Osteocyte (in vitro differentiated cells): ENCODE data around the gene CD2. TPM values are rescaled to one million over a fixed set of nuclear protein-coding genes. Genes with fewer than 3 reads are reported as not detected.

Experiments
- DNase-seq: peaks from one replicate; pipeline ENCODE4 v3.0.0; 2021; ENCODE audit warnings: mixed read lengths; ENCODE audit not compliant: unreplicated experiment; ENCODE audit errors: extremely low spot score
- H3K27ac Mint-ChIP-seq: one replicate; pipeline ENCODE4 v1.8.0; 2021; ENCODE audit warnings: mild to moderate bottlenecking, mixed read lengths; ENCODE audit not compliant: unreplicated experiment
- H3K27me3 Mint-ChIP-seq: one replicate; pipeline ENCODE4 v1.8.0; 2021; ENCODE audit warnings: mixed read lengths; ENCODE audit not compliant: unreplicated experiment
- H3K36me3 Mint-ChIP-seq: one replicate; pipeline ENCODE4 v1.8.0; 2021; ENCODE audit warnings: mixed read lengths; ENCODE audit not compliant: unreplicated experiment
- H3K4me1 Mint-ChIP-seq: one replicate; pipeline ENCODE4 v1.8.0; 2021; ENCODE audit warnings: mixed read lengths; ENCODE audit not compliant: unreplicated experiment
- H3K4me3 Mint-ChIP-seq: one replicate; pipeline ENCODE4 v1.8.0; 2021; ENCODE audit warnings: mild to moderate bottlenecking, moderate library complexity, mixed read lengths; ENCODE audit not compliant: unreplicated experiment
- H3K9me3 Mint-ChIP-seq: one replicate; pipeline ENCODE4 v1.8.0; 2021; ENCODE audit warnings: mixed read lengths; ENCODE audit not compliant: unreplicated experiment
- total RNA-seq: library from RNA; stranded (reverse); gene quantifications from 2 replicates; pipeline ENCODE4 v1.2.1, GENCODE V29; 2021
- TF ChIP-seq, protein P1 (sequence below): fragments of 200-600 bp; sonication (generic); IDR thresholded peaks from 2 replicates; pipeline ENCODE4 v1.5.0; 2021; ENCODE audit warnings: antibody characterized with exemption, mild to moderate bottlenecking, moderate library complexity

CD2 gene
- total RNA-seq, 1 donor from 2014 or later, result not detected

DNA sequence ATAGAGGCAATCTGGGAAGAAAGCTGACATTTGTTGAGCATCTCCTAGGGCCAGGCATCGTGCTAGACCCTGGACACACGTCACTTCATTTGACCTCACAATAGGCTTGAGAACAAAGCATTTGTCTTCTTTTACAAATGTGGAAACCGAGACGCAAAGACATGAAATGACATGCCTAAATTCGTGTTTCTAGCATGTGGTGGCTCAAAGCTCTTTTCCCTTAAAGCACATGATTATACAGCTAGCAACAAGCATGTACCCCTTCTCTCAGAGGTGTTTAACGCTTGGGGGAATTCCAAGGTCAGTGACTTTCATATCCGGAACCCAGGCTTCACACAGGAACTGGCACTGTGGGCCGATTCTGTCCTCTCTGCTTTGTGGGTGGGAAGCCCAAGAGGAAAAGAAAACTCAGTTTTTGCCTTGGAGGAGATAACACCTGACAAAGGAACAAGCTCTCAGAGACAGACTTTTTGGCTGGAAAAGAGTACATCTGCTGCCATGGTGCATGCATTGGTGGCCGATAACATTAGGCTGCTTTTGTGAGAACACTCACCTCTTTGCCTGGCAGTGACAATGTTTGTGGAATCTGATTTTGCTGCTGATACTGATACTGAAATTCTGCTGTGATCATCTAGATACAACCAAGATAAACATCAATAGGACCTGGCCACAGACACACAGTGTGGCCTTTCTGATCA, 15.4 kb upstream of the CD2 start:
- DNase-seq, result no peak
- TF ChIP-seq, protein P1, sequence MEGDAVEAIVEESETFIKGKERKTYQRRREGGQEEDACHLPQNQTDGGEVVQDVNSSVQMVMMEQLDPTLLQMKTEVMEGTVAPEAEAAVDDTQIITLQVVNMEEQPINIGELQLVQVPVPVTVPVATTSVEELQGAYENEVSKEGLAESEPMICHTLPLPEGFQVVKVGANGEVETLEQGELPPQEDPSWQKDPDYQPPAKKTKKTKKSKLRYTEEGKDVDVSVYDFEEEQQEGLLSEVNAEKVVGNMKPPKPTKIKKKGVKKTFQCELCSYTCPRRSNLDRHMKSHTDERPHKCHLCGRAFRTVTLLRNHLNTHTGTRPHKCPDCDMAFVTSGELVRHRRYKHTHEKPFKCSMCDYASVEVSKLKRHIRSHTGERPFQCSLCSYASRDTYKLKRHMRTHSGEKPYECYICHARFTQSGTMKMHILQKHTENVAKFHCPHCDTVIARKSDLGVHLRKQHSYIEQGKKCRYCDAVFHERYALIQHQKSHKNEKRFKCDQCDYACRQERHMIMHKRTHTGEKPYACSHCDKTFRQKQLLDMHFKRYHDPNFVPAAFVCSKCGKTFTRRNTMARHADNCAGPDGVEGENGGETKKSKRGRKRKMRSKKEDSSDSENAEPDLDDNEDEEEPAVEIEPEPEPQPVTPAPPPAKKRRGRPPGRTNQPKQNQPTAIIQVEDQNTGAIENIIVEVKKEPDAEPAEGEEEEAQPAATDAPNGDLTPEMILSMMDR, result no peak
- Mint-ChIP-seq H3K36me3 (no peaks in the 10 kb centered on the region), H3K4me3 (no peak overlapping the region), H3K27ac (no peak overlapping the region), H3K4me1 (no peaks in the 10 kb centered on the region), H3K27me3 (no peaks in the 10 kb centered on the region), H3K9me3 (peaks cover 8% of the 10 kb centered on the region)

DNA sequence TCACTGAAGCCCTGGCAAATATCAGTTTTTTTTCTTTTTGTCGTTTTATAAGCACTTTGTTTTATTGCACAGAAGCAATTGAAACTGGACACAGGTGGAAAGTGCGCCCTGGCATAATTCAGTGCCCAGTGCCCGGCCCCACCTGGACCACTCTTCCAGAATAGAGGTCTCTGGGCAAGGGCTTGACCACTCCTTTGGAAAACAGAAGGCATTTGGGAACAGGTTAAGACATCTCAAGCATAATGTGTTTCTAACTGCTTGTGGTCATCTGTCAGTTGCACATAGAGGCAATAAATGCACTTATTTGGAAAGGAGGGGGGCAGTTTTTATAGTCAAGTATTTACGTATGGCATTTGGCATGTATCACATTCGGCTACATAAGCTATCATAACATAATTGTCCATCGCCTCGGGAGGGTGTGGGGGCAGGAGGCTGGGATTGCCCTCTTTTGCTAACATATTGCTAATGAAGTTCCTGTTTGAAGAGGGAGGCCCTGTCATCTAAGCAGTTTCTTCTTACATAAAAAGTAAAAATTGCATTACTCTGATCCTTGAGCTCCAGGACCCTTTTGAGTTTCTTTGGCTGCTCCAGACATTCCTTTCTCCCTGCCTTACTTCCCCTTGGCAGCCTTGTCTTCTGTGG, 14.7 kb upstream of the CD2 start:
- Mint-ChIP-seq H3K27ac (no peak overlapping the region), H3K9me3 (peaks cover 9% of the 10 kb centered on the region), H3K4me1 (no peaks in the 10 kb centered on the region), H3K27me3 (no peaks in the 10 kb centered on the region), H3K4me3 (no peak overlapping the region), H3K36me3 (no peaks in the 10 kb centered on the region)
- TF ChIP-seq, protein P1, result no peak
- DNase-seq, result no peak

DNA sequence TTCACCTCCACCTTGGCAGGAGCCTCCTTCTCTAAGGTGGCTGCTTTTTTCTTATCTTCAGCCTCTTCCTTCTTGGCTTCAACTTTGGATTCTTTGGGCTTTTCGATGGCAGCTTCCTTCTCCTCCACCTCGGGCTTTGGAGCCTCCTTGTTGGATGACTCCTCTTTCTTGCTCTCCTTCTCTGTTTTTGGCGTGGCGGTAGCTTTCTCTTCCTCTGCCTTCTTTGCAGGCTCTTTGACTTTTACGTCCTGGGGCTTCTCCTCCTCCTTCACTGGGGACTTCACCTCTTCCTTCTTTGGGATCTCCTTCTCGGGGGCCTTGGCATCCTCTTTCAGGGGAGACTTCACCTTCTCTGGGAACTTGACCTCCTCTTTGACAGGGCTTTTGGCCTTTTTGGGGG, 13.9 kb upstream of the CD2 start:
- H3K9me3 Mint-ChIP-seq, result peaks cover 17% of the 10 kb centered on the region
- no peaks in the 10 kb centered on the region for H3K36me3 Mint-ChIP-seq
- no peak overlapping the region for H3K4me3 Mint-ChIP-seq
- H3K4me1 Mint-ChIP-seq, result no peaks in the 10 kb centered on the region
- peaks cover 2% of the 10 kb centered on the region for H3K27me3 Mint-ChIP-seq
- TF ChIP-seq, protein P1, result no peak
- no peak overlapping the region for H3K27ac Mint-ChIP-seq
- no peak for DNase-seq

DNA sequence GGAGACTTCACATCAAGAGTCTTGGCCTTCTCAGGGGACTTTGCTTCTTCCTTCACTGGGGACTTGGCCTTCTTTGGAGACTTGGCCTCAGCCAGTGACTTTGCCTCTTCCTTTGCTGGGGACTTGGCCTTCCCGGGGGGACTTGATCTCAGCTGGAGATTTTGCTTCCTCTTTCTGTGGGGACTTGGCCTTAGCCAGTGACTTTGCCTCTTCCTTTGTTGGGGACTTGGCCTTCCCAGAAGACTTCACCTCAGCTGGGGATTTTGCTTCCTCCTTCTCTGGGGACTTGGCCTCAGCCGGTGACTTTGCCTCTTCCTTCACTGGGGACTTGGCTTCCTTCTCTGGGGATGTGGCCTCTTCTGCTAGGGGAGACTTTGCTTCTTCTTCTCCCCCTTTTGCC, 13.5 kb upstream of the CD2 start:
- Mint-ChIP-seq H3K4me3 (no peak overlapping the region), H3K36me3 (no peaks in the 10 kb centered on the region), H3K9me3 (peaks cover 20% of the 10 kb centered on the region), H3K27me3 (peaks cover 2% of the 10 kb centered on the region), H3K27ac (no peak overlapping the region), H3K4me1 (no peaks in the 10 kb centered on the region)
- TF ChIP-seq, protein P1, result no peak
- DNase-seq, result no peak

DNA sequence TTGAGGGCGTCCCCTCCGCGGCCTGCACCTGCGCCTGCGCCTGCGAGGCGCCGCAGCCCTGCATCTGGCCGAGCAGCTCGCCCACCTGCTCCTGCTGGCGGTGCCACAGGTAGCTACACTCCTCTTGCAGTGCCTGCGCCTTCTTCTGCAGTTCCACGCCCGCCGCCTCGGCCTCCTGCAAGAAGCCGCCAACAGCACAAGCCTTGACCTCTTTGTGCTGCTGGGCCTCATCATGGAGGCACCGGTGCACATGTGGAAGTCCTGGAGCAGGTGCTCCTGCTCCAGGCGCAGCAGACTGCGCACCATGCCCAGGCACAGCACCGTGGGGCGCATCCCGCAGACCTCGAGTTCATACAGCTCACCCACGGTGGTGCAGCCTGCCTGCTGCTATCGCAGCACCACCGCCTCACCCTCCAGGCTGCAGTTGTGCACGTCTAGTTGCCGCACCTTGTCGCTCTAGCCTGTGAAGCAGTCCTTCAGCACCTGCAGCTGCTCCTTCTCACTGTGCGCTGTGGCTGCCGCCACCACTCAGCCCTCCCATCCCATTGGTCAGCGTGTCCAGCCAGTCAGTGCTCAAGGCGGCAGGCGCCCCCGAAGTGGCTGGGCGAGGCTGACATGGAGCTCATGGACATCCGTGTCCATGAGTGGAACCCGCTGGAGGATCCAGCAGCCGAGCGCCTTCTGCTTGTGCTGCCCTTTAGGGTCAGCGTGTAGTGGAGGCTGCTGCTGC, 12.2 kb upstream of the CD2 start:
- H3K27me3 Mint-ChIP-seq, result peaks cover 2% of the 10 kb centered on the region
- H3K4me1 Mint-ChIP-seq, result no peaks in the 10 kb centered on the region
- no peak for DNase-seq
- no peak overlapping the region for H3K4me3 Mint-ChIP-seq
- peaks cover 20% of the 10 kb centered on the region for H3K9me3 Mint-ChIP-seq
- no peaks in the 10 kb centered on the region for H3K36me3 Mint-ChIP-seq
- TF ChIP-seq, protein P1, result no peak
- H3K27ac Mint-ChIP-seq, result no peak overlapping the region
